ENCODE data around the gene CAMK2D.

The CAMK2D gene

GRCh38 chr4:113496698-113497097 lies 264.8 kb downstream of the CAMK2D start:
- Histone ChIP-seq H3K4me2 (ENCODE audit: insufficient read depth, low read length, poor library complexity, severe bottlenecking) (no peak overlapping the region), H3K23ac (ENCODE audit: low read depth, low read length, poor library complexity) (no peak overlapping the region), H3K9ac (ENCODE audit: low read depth, low read length, poor library complexity) (no peak overlapping the region), H2BK5ac (ENCODE audit: low read length) (no peak overlapping the region), H2BK12ac (ENCODE audit: low read length) (no peak overlapping the region), H3K36me3 (replicated peaks in 1 of 2; ENCODE audit: control insufficient read depth in 2 of 2, insufficient read depth in 2 of 2, low read length in 2 of 2) (peaks cover 5 to 16% of the 10 kb centered on the region in 2 donors), H3K4me3 (ENCODE audit: low read length in 2 of 2) (no peak overlapping the region), H3K4me1 (ENCODE audit: control insufficient read depth in 2 of 2, insufficient read depth in 1 of 2, low read depth in 1 of 2, low read length in 2 of 2) (peaks cover 2% of the 10 kb centered on the region in 2 donors), H4K91ac (ENCODE audit: low read depth, low read length, poor library complexity) (no peak overlapping the region), H2AFZ (ENCODE audit: low read length) (no peak overlapping the region), H3K79me1 (ENCODE audit: low read depth, low read length) (no peaks in the 10 kb centered on the region), H4K8ac (ENCODE audit: low read depth, low read length) (no peak overlapping the region), H2AK5ac (ENCODE audit: low read depth, low read length) (no peak overlapping the region), H3K9me3 (replicated peaks in 1 of 2; ENCODE audit: control insufficient read depth in 2 of 2, insufficient read depth in 1 of 2, low read depth in 1 of 2, low read length in 2 of 2) (peaks cover 5 to 12% of the 10 kb centered on the region in 2 donors), H3K18ac (ENCODE audit: low read length) (no peak overlapping the region), H3K27me3 (ENCODE audit: control insufficient read depth in 3 of 3, insufficient read depth in 3 of 3, low read depth in 1 of 3, low read length in 3 of 3) (no peaks in the 10 kb centered on the region), H2BK120ac (ENCODE audit: low read depth, low read length) (no peak overlapping the region), H3K27ac (replicated peaks; ENCODE audit: low read length) (no peak overlapping the region), H2BK15ac (ENCODE audit: low read length) (no peak overlapping the region), H3K4ac (ENCODE audit: low read length) (no peak overlapping the region), H3K14ac (ENCODE audit: low read length) (no peak overlapping the region)
- DNase-seq (ENCODE audit: low spot score) = no peak
- WGBS, 2 donors (ENCODE audit: extremely low coverage in 2 of 2, insufficient read length in 2 of 2, insufficient replicate concordance in 1 of 2) = no CpG with 5 or more reads among the region's 2 CpGs

DNA sequence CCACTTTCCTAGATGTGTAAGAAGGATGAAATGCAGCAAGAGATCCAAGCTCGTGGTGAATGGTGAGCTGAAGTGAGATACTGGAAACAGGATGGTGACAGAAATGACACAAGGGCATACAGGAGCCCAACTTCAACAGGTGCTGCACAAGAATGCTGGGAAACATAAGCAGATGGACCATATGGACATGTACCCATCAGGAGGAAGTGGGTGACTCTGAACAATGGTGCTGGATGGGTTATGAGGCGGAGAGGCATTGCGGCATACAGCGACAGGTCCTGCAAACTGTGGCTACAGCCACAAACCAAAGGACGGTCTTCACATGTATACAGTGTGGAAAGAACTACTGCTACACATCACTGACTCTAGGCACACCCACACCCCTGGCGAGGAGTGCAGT lies 265.7 kb downstream of the CAMK2D start:
- no peaks in the 10 kb centered on the region for H3K79me1 ChIP-seq (ENCODE audit: low read depth, low read length)
- no peak overlapping the region for H2BK5ac ChIP-seq (ENCODE audit: low read length)
- H3K18ac ChIP-seq (ENCODE audit: low read length) = no peak overlapping the region
- no peak overlapping the region for H3K4ac ChIP-seq (ENCODE audit: low read length)
- no peak overlapping the region for H4K8ac ChIP-seq (ENCODE audit: low read depth, low read length)
- H3K4me2 ChIP-seq (ENCODE audit: insufficient read depth, low read length, poor library complexity, severe bottlenecking) = no peak overlapping the region
- peaks cover 5 to 16% of the 10 kb centered on the region in 2 donors for H3K36me3 ChIP-seq (replicated peaks in 1 of 2; ENCODE audit: control insufficient read depth in 2 of 2, insufficient read depth in 2 of 2, low read length in 2 of 2)
- no peak overlapping the region for H3K4me3 ChIP-seq (ENCODE audit: low read length in 2 of 2)
- H2AFZ ChIP-seq (ENCODE audit: low read length) = no peak overlapping the region
- peaks cover 2% of the 10 kb centered on the region in 2 donors for H3K4me1 ChIP-seq (ENCODE audit: control insufficient read depth in 2 of 2, insufficient read depth in 1 of 2, low read depth in 1 of 2, low read length in 2 of 2)
- no peak overlapping the region for H2BK15ac ChIP-seq (ENCODE audit: low read length)
- no peak overlapping the region for H3K27ac ChIP-seq (replicated peaks; ENCODE audit: low read length)
- H3K14ac ChIP-seq (ENCODE audit: low read length) = no peak overlapping the region
- H3K9ac ChIP-seq (ENCODE audit: low read depth, low read length, poor library complexity) = no peak overlapping the region
- H3K9me3 ChIP-seq (replicated peaks in 1 of 2; ENCODE audit: control insufficient read depth in 2 of 2, insufficient read depth in 1 of 2, low read depth in 1 of 2, low read length in 2 of 2) = peaks cover 5 to 12% of the 10 kb centered on the region in 2 donors
- DNase-seq (ENCODE audit: low spot score) = no peak
- H3K23ac ChIP-seq (ENCODE audit: low read depth, low read length, poor library complexity) = no peak overlapping the region
- no peak overlapping the region for H4K91ac ChIP-seq (ENCODE audit: low read depth, low read length, poor library complexity)
- no CpG with 5 or more reads among the region's 6 CpGs for WGBS, 2 donors (ENCODE audit: extremely low coverage in 2 of 2, insufficient read length in 2 of 2, insufficient replicate concordance in 1 of 2)
- H3K27me3 ChIP-seq (ENCODE audit: control insufficient read depth in 3 of 3, insufficient read depth in 3 of 3, low read depth in 1 of 3, low read length in 3 of 3) = no peaks in the 10 kb centered on the region
- H2AK5ac ChIP-seq (ENCODE audit: low read depth, low read length) = no peak overlapping the region
- no peak overlapping the region for H2BK120ac ChIP-seq (ENCODE audit: low read depth, low read length)
- no peak overlapping the region for H2BK12ac ChIP-seq (ENCODE audit: low read length)

- Histone ChIP-seq H3K9ac (ENCODE audit: low read depth, low read length, poor library complexity) (no peak overlapping the region), H3K23ac (ENCODE audit: low read depth, low read length, poor library complexity) (no peak overlapping the region), H4K91ac (ENCODE audit: low read depth, low read length, poor library complexity) (no peak overlapping the region), H3K79me1 (ENCODE audit: low read depth, low read length) (no peaks in the 10 kb centered on the region), H3K27me3 (ENCODE audit: control insufficient read depth in 3 of 3, insufficient read depth in 3 of 3, low read depth in 1 of 3, low read length in 3 of 3) (no peaks in the 10 kb centered on the region), H3K9me3 (replicated peaks in 1 of 2; ENCODE audit: control insufficient read depth in 2 of 2, insufficient read depth in 1 of 2, low read depth in 1 of 2, low read length in 2 of 2) (no peaks in the 10 kb centered on the region), H3K14ac (ENCODE audit: low read length) (no peak overlapping the region), H3K4ac (ENCODE audit: low read length) (no peak overlapping the region), H2BK120ac (ENCODE audit: low read depth, low read length) (no peak overlapping the region), H3K4me3 (ENCODE audit: low read length in 2 of 2) (no peak overlapping the region), H3K27ac (replicated peaks; ENCODE audit: low read length) (no peak overlapping the region), H2BK15ac (ENCODE audit: low read length) (no peak overlapping the region), H3K18ac (ENCODE audit: low read length) (no peak overlapping the region), H4K8ac (ENCODE audit: low read depth, low read length) (no peak overlapping the region), H2AK5ac (ENCODE audit: low read depth, low read length) (no peak overlapping the region), H2AFZ (ENCODE audit: low read length) (no peak overlapping the region), H2BK12ac (ENCODE audit: low read length) (no peak overlapping the region), H2BK5ac (ENCODE audit: low read length) (no peak overlapping the region), H3K4me2 (ENCODE audit: insufficient read depth, low read length, poor library complexity, severe bottlenecking) (no peak overlapping the region), H3K4me1 (ENCODE audit: control insufficient read depth in 2 of 2, insufficient read depth in 1 of 2, low read depth in 1 of 2, low read length in 2 of 2) (no peaks in the 10 kb centered on the region), H3K36me3 (replicated peaks in 1 of 2; ENCODE audit: control insufficient read depth in 2 of 2, insufficient read depth in 2 of 2, low read length in 2 of 2) (no peaks in the 10 kb centered on the region)
- DNase-seq (ENCODE audit: low spot score) = no peak
- whole genome bisulfite sequencing, 2 donors (ENCODE audit: extremely low coverage in 2 of 2, insufficient read length in 2 of 2, insufficient replicate concordance in 1 of 2) = no CpG with 5 or more reads among the region's 6 CpGs
Observed at GRCh38 chr4:113483131-113483530, 278.4 kb downstream of the CAMK2D start.

DNA sequence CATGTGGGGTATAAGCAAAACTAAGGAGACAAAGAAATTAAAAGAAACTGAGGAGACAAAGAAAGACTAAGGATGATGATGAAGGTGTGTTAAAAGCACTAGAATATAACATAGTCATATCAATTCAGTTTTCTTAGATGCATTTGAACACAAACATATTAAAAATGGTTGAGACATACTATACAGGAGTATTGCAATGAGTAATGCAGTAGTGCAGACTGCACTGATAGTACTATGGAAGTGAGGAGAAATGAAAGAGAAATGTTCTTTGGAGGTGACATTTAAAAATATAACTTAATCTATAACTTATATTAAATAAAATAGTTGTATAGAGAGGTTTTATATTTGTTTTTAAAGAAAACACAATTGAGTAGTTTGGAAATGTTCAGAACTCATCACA lies 279.2 kb downstream of the CAMK2D start:
- Histone ChIP-seq H2BK12ac (ENCODE audit: low read length) (no peak overlapping the region), H4K91ac (ENCODE audit: low read depth, low read length, poor library complexity) (no peak overlapping the region), H3K4me2 (ENCODE audit: insufficient read depth, low read length, poor library complexity, severe bottlenecking) (no peak overlapping the region), H2BK15ac (ENCODE audit: low read length) (no peak overlapping the region), H3K79me1 (ENCODE audit: low read depth, low read length) (no peaks in the 10 kb centered on the region), H3K36me3 (replicated peaks in 1 of 2; ENCODE audit: control insufficient read depth in 2 of 2, insufficient read depth in 2 of 2, low read length in 2 of 2) (peaks cover 0 to 4% of the 10 kb centered on the region in 2 donors), H3K4ac (ENCODE audit: low read length) (no peak overlapping the region), H2AK5ac (ENCODE audit: low read depth, low read length) (no peak overlapping the region), H4K8ac (ENCODE audit: low read depth, low read length) (no peak overlapping the region), H2BK5ac (ENCODE audit: low read length) (no peak overlapping the region), H3K14ac (ENCODE audit: low read length) (no peak overlapping the region), H3K4me3 (ENCODE audit: low read length in 2 of 2) (no peak overlapping the region), H3K18ac (ENCODE audit: low read length) (no peak overlapping the region), H2BK120ac (ENCODE audit: low read depth, low read length) (no peak overlapping the region), H3K9me3 (replicated peaks in 1 of 2; ENCODE audit: control insufficient read depth in 2 of 2, insufficient read depth in 1 of 2, low read depth in 1 of 2, low read length in 2 of 2) (peaks cover 0 to under 1% of the 10 kb centered on the region in 2 donors), H3K9ac (ENCODE audit: low read depth, low read length, poor library complexity) (no peak overlapping the region), H3K27ac (replicated peaks; ENCODE audit: low read length) (no peak overlapping the region), H3K4me1 (ENCODE audit: control insufficient read depth in 2 of 2, insufficient read depth in 1 of 2, low read depth in 1 of 2, low read length in 2 of 2) (no peaks in the 10 kb centered on the region), H3K27me3 (ENCODE audit: control insufficient read depth in 3 of 3, insufficient read depth in 3 of 3, low read depth in 1 of 3, low read length in 3 of 3) (no peaks in the 10 kb centered on the region), H3K23ac (ENCODE audit: low read depth, low read length, poor library complexity) (no peak overlapping the region), H2AFZ (ENCODE audit: low read length) (no peak overlapping the region)
- no peak for DNase-seq (ENCODE audit: low spot score)
